IPS-NIHi11 (cell line): ENCODE results near the gene MAU2.
A peak's percentile ranks its signal among the peaks of the same experiment; 100 is the strongest.
"Not testable (repeated sequence)": the region's sequence is repeated elsewhere in the genome, so short reads cannot be mapped to it uniquely, and the experiment has no call there.

ENCODE experiments used
- DNase-seq: peaks from one replicate; pipeline ENCODE4 v3.0.0; 2012; ENCODE audit warnings: mixed read lengths, low spot score

MAU2 gene

DNA sequence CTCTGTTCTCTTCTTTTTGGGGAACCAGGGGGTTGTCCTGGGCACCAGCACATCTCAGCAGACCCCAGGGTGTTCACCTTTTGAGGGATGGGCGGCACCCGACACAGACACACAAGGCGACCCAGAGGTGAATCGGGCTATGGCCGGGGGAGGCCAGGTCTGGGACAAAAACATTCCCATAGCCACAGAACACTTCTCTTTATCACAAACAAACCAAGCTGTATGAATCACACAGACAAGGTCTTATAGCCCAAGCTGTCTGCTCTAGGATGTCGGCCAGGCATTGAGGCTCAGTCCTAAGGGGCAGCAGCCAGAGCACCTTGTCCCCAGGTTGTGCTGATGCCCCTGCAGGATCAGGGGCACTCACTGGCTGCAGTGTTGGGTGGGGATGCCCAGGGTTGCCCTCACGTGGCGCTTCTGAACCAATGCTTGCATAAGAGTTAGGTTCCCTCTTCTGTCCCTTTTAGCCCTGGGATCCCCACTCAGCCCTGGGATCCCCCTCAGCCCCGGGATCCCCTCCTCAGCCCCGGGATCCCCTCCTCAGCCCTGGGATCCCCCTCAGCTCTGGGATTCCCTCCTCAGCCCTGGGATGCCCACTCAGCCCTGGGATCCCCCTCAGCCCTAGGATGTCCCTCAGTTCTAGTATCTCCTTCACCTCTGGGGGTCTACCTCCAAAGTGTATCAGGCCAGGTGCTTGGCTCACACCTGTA is 26.9 kb downstream of the MAU2 start:
- no peak for DNase-seq

DNA sequence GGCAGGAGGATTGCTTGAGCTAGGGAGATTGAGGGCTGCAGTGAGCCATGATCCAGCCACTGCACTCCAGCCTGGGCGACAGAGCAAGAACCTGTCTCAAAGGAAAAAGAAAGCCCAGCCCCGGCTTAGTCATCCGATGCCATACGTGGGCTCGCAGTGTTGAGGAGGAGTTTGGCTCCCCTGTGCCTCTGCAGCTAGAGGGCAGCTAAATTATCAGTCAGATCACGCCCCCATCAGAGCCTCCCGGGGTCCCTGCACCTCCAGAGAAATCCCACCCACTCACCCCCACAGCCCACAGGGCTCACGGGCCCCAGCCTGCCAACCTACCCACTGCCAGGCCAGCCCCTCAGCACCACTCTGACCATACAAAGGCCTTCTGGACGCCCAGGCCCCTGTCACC is 27.6 kb downstream of the MAU2 start:
- DNase-seq: no peak

DNA sequence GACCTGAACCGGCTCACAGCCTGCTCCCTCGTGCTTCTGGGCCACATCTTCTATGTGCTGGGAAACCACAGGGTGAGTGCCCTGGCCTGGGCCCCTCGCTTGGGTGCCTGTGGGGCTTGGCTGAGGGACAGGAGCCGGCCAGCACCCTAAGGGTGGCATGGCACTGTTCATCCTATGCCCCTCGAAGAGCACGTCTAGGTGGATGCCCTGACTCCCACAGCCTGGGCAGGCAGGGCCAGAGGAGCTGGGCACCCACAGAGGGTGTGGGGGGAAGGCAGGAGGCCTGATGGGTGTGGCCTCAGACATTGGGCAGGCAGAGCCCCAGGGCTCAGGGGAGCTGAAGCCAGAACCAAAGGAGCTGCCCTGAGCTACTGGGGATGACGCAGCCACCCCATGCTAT is 28.7 kb downstream of the MAU2 start:
- DNase-seq: no peak

GRCh38 chr19:19350756-19351155 is 30.1 kb downstream of the MAU2 start:
- DNase-seq: not testable (repeated sequence)

GRCh38 chr19:19352823-19353222 is 32.2 kb downstream of the MAU2 start:
- no peak for DNase-seq

DNA sequence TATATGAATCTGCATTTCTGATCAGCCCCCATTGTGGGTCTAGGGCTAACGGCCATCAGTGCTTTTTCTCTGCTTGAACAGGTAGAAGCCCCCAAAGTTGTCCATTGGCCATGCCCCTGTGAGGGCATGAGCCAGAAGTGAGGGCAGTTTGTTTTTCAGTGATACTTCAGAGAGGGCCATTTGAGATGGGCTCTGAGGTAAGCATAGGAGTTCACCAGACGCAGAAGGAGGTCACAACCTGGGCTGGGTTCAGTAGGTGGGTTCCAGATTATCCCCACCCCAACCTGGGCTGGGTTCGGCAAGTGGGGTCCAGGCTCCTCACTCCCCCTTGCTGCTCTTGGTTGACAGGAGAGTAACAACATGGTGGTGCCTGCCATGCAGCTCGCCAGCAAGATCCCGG is 33.4 kb downstream of the MAU2 start:
- DNase-seq: no peak

DNA sequence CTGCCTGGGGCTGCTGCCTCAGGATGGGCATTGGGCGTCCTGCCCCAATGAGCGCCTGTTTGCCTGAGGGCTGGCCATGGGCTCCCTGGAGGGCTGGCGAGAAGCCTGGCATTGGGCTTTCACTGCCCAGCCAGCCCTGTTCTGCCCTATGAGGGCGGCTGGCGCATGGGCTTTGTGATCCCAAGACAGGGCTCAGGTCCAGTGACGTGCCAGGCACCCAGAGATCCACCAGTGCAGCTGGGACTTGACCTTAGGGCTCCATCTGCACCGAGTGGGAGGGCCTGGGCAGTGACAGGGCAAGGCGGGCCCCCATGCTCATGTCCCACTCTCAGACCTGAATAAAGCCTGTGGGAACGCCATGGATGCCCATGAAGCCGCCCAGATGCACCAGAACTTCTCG is 34.3 kb downstream of the MAU2 start:
- DNase-seq: no peak

DNA sequence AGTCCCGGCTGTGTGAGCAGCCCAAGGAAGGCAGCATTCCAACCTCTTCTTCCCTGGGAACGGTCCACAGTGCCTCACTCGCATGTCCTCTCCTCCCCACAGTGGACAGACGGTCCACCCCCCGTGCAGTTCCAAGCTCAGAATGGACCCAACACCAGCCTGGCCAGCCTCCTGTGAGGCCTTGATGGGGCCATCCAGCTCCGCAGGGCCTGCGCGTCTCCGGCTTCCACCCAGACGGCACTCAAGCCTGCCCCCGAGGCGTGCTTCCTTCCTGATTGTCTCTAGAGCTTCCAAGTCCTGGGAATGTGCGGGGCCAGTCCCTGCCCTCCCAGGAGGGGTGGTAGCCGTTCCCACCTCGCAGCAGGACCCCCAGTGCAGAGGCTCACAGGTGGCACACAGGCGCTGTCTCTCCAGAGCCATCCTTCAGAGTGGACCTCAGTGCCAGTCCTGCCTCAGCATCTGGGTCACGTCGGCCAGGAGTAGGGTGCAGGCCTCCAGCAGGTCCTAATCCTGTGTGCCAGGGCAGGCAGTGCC is 35.0 kb downstream of the MAU2 start:
- no peak for DNase-seq

DNA sequence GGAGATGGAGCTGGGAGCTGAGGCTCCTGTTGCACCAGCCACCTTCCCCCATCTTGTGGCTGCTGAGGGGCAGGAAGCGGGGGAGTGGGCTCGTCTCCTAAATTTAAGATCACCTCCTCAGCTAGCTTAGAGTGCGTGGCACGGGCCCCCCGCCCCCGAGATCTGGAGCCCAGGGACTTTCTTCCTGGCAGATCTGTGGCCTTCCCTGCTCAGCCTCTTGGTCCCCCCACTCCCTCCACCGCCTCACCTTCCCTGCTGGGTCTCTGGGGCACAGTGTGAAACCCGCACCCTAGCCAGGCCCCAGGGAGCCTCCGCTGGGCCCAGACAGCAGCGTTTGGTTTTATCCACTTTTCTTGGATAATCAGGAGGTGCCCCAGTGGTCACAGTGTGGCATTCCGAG is 35.9 kb downstream of the MAU2 start:
- DNase-seq: no peak

- peak; percentile 2 for DNase-seq
Observed at GRCh38 chr19:19356901-19357566, 36.4 kb downstream of the MAU2 start.

DNA sequence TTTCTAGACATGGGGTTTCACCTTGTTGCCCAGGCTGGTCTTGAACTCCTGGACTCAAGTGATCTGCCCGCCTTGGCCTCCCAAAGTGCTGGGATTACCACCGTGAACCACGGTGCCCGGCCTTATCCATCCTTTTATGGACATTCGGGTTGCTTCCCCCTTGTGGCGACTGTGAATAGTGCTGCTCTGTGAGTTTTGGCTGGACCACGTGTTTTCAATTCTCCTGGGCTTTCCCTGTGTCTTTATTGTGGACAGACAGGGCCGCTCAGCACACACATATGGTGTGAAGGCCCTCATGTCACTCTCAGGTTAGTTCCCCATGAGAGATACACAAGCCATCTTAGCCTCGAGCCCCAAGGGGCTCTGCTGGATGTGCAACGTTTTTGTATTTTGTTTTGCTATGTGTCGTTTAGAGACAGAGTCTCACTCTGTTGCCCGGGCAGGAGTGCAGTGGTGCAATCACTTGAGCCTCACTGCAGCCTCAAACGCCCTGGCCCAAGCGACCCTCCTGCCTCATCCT is 40.5 kb downstream of the MAU2 start:
- DNase-seq: peak; percentile 83

- peak; percentile 3 for DNase-seq
Observed at GRCh38 chr19:19362075-19362474, 41.4 kb downstream of the MAU2 start.

DNA sequence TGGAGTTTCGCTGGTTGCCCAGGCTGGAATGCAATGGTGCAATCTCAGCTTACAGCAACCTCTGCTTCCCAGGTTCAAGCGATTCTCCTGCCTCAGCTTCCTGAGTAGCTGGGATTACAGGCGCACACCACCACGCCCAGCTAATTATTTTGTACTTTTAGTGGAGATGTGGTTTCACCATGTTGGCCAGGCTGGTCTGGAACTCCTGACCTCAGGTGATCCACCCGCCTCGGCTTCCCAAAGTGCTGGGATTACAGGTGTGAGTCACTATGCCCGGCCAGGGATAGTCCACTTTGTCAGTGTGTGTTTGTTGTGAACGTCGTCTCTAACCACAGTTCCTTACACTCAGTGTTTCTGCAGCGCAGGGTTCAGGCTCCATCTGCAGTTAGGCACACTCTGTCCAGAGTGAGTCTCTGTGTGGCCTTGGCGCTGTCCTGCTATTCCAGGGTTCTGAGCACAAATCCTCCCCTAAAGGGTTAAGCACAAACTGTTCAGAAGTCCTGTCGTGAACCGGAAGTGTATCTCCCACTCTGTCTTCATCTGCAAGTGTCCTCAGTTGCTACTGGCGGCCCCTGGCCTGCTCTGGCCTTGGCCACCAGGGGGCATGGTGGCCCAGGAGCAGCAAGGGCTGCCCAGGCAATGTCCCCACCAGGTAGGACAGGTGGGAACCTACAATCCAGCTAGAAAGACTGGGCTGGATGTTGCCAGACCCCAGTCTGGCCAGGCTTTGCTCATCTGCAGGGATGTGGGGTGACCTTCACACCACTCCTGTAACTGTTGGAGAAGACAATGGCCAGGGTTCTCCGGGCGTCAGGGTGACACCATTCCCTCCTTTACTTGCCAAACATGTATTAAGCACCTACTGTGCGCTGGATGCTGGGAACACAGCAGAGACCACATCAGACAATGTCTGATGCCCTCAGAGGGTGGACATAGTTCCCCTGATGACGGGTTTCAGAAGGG is 46.1 kb downstream of the MAU2 start:
- peak; percentile 86 for DNase-seq

DNA sequence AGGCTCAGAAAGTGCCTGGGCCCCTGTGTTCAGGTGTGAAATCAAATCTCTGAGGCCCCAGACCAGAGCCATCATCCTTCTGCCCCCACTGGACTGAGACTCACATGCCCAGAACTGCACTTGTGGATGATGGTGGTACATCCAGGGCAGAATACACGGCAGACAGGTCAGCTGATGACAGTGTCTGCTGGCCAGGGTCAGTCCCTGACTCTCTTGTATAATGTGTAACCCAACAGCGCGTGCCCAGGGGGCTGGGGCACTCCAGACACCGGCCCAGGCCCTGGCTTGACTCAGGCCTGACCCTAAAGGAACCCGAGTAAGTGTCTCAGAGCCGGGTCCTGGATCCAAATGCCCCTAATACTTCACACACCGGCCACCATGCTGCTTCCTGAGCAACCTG is 47.5 kb downstream of the MAU2 start:
- DNase-seq: no peak

DNA sequence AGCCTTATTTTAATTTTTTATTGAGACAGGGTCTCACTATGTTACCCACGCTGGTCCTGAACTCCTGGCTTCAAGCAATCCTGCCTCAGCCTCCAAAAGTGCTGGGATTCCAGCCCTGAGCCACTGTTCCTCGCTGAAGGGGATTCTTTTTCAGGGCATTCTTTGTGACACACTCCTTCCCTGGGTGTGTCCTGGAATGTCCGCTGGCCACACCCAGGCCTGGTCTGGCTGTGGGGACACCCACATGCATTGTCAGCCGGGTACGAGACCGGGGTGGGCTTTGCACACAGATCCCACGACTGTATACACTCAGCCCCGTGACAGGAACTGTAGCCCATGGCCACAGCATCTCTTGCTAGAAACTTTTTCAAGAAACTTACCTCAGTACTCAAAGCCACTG is 50.4 kb downstream of the MAU2 start:
- DNase-seq: no peak

- no peak for DNase-seq
Observed at GRCh38 chr19:19372656-19373416, 52.2 kb downstream of the MAU2 start.

DNA sequence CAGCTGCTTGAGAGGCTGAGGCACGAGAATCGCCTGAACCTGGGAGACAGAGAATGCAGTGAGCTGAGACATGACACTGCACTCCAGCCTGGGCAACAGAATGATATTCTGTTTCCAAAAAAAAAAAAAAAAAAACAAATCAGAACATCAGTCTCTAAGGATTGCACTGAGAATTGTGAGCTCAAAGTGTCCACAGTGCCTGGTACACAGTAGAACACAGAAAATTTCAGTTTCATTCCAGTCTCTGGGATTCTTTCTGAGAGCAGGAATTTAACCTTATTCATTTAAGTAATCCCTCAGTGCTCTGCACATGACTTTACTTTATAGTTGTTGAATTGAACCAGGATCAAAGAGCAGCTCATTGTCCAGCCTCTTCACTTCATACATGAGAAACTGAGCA is 58.9 kb downstream of the MAU2 start:
- DNase-seq: no peak

DNA sequence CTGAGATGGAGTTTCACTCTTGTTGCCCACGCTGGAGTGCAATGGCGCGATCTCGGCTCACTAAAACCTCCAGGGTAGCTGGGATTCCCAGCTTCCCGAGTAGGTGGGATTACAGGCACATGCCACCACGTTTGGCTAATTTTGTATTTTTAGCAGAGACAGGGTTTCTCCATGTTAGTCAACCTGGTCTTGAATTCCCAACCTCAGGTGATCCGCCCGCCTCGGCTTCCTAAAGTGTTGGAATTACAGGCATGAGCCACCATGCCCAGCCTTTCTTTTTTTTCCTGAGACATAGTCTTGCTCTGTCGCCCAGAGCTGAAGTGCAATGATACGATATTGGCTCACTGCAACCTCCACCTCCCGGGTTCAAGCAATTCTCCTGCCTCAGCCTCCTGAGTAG is 59.7 kb downstream of the MAU2 start:
- DNase-seq: not testable (repeated sequence)

GRCh38 chr19:19381007-19381926 is 60.6 kb downstream of the MAU2 start:
- no peak for DNase-seq

DNA sequence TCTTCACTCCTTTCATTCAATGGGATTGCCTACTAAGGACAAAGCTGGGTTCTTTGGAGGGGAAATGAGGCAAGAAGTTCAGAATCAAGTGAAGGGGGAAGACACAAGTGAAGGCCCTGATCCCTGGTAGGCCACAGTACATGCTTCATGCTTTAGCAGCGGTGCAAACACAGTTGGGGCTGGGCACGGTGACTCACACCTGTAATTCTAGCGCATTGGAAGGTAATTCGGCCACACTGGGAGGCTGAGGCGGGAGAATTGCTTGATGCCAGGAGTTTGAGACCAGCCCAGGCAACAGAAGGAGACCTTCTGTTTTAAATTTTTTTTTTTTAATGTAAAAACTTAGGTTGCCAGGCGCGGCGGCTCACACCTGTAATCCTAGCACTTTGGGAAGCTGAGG is 61.5 kb downstream of the MAU2 start:
- no peak for DNase-seq
